ENCODE data around the gene TMPRSS6. TPM values are rescaled to one million over a fixed set of nuclear protein-coding genes. Genes with fewer than 3 reads are reported as not detected.

The TMPRSS6 gene
- total RNA-seq, 1 experiment from 2014 or later = 0.39 TPM

GRCh38 chr22:37135023-37135422 is 25.5 kb upstream of the TMPRSS6 start:
- intact Hi-C loops (cut with micrococcal nuclease) = loop anchor here (10.0 kb wide), 1 partner anchor 60 kb away; no protein-coding TSS in a partner anchor
- no peak for DNase-seq (ENCODE audit: low read depth, low spot score)
- Histone ChIP-seq H3K27me3 (ENCODE audit: insufficient read depth, low read length) (no peaks in the 10 kb centered on the region), H4K20me1 (ENCODE audit: insufficient read depth) (no peaks in the 10 kb centered on the region), H3K4me2 (ENCODE audit: low read length) (no peak overlapping the region), H3K4me3 (replicated peaks in 1 of 2; ENCODE audit: low read depth in 1 of 2, low read length in 2 of 2) (no peak overlapping the region), H3K4me1 (ENCODE audit: control insufficient read depth in 1 of 2, insufficient read depth in 2 of 2, low read length in 2 of 2) (peaks cover 0 to 11% of the 10 kb centered on the region in 2 experiments; a peak in 2 of 4 replicates), H3K36me3 (ENCODE audit: control insufficient read depth in 1 of 2, insufficient read depth in 2 of 2, low read length in 2 of 2) (no peaks in the 10 kb centered on the region), H3K79me2 (ENCODE audit: insufficient read depth, low read length) (no peaks in the 10 kb centered on the region), H2AFZ (ENCODE audit: low read depth, low read length, poor library complexity, severe bottlenecking) (no peak overlapping the region), H3K27ac (ENCODE audit: low read depth, low read length) (no peak overlapping the region), H3K9me2 (ENCODE audit: insufficient read depth) (no peaks in the 10 kb centered on the region), H3K9me3 (ENCODE audit: control insufficient read depth in 1 of 2, insufficient read depth in 1 of 2, low read depth in 1 of 2, low read length in 2 of 2) (no peaks in the 10 kb centered on the region), H3K9ac (ENCODE audit: low read length) (no peak overlapping the region)
- BruUV-seq (replicated peaks) = no TSS peak
- ATAC-seq = no peak
- POLR2A ChIA-PET = no interaction called here
- CTCF ChIA-PET = no interaction called here
- RAD21 ChIA-PET (ENCODE audit: low non-redundant PET in 1 of 2, low total read pairs in 2 of 2, uncharacterized antibody in 2 of 2, unreplicated experiment in 2 of 2) = no interaction called here
- no peak for TF ChIP-seq POLR2AphosphoS5 (IDR thresholded peaks at IDR 0.05; ENCODE audit: low read depth, low read length)
- no peak for TF ChIP-seq SP1 (IDR thresholded peaks at IDR 0.05; ENCODE audit: low read depth)
- no peak for TF ChIP-seq RAD21 (IDR thresholded peaks at IDR 0.05; ENCODE audit: low read depth)
- no peak for TF ChIP-seq FOSL1 (IDR thresholded peaks at IDR 0.05; ENCODE audit: low read depth)
- no peak for TF ChIP-seq SIN3A (IDR thresholded peaks at IDR 0.05; ENCODE audit: low read depth)
- TF ChIP-seq REST (IDR thresholded peaks at IDR 0.05; ENCODE audit: low read depth) = no peak

Measured in HCT116 (cell line).